ENCODE measurements around the gene IVNS1ABP.
"Not testable (repeated sequence)": the region's sequence is repeated elsewhere in the genome, so short reads cannot be mapped to it uniquely, and the experiment has no call there.

IVNS1ABP gene

GRCh38 chr1:185292237-185292636 is 24.8 kb downstream of the IVNS1ABP start:
- no peak for DNase-seq

- no peak for DNase-seq
Observed at GRCh38 chr1:185291652-185292051, 25.4 kb downstream of the IVNS1ABP start.

GRCh38 chr1:185291159-185291558 is 25.9 kb downstream of the IVNS1ABP start:
- no peak for DNase-seq

- DNase-seq = no peak
Observed at GRCh38 chr1:185289880-185290279, 27.2 kb downstream of the IVNS1ABP start.

GRCh38 chr1:185288435-185288834 is 28.6 kb downstream of the IVNS1ABP start:
- no peak for DNase-seq

GRCh38 chr1:185287451-185287850 is 29.6 kb downstream of the IVNS1ABP start:
- no peak for DNase-seq

GRCh38 chr1:185284533-185285276 is 32.3 kb downstream of the IVNS1ABP start:
- peak; percentile 48 for DNase-seq

- DNase-seq = no peak
Observed at GRCh38 chr1:185284116-185284515, 32.9 kb downstream of the IVNS1ABP start.

GRCh38 chr1:185281245-185281644 is 35.8 kb downstream of the IVNS1ABP start:
- no peak for DNase-seq

- no peak for DNase-seq
Observed at GRCh38 chr1:185280589-185280988, 36.5 kb downstream of the IVNS1ABP start.

GRCh38 chr1:185279571-185279970 is 37.5 kb downstream of the IVNS1ABP start:
- DNase-seq = peak; percentile 51

- no peak for DNase-seq
Observed at GRCh38 chr1:185271921-185272320, 45.1 kb downstream of the IVNS1ABP start.

- no peak for DNase-seq
Observed at GRCh38 chr1:185268352-185268751, 48.7 kb downstream of the IVNS1ABP start.

GRCh38 chr1:185267701-185268100 is 49.3 kb downstream of the IVNS1ABP start:
- DNase-seq = no peak

- no peak for DNase-seq
Observed at GRCh38 chr1:185267301-185267700, 49.7 kb downstream of the IVNS1ABP start.

GRCh38 chr1:185265314-185265713 is 51.7 kb downstream of the IVNS1ABP start:
- DNase-seq = no peak

GRCh38 chr1:185263780-185264179 is 53.3 kb downstream of the IVNS1ABP start:
- no peak for DNase-seq

GRCh38 chr1:185263292-185263691 is 53.8 kb downstream of the IVNS1ABP start:
- DNase-seq = no peak

GRCh38 chr1:185262151-185262550 is 54.9 kb downstream of the IVNS1ABP start:
- DNase-seq = no peak

GRCh38 chr1:185260611-185261010 is 56.4 kb downstream of the IVNS1ABP start:
- no peak for DNase-seq

- no peak for DNase-seq
Observed at GRCh38 chr1:185258676-185259075, 58.4 kb downstream of the IVNS1ABP start.

- no peak for DNase-seq
Observed at GRCh38 chr1:185257950-185258208, 59.2 kb downstream of the IVNS1ABP start.

GRCh38 chr1:185257116-185257949 is 59.7 kb downstream of the IVNS1ABP start:
- DNase-seq = not testable (repeated sequence)

GRCh38 chr1:185255595-185255994 is 61.4 kb downstream of the IVNS1ABP start:
- DNase-seq = not testable (repeated sequence)

All from fibroblast of skin of back (primary cell).